ENCODE results near the gene RABAC1. TPM values are rescaled to one million over a fixed set of nuclear protein-coding genes. Genes with fewer than 3 reads are reported as not detected.

RABAC1 gene
- total and polyA plus RNA-seq, 9 of the 15 experiments (the other 6 are each of a cell fraction or from before 2014, with no cell fraction given) = 2.4 to 28.1 (median 9.3) TPM

GRCh38 chr19:41928754-41929535 lies 30.2 kb downstream of the RABAC1 start (continued):
- TF ChIP-seq CREB5 (CRISPR knock-in tag; IDR thresholded peaks at IDR 0.05) (no peak), ZNF124 (CRISPR knock-in tag; IDR thresholded peaks at IDR 0.05) (no peak), ZNF143 (CRISPR knock-in tag; IDR thresholded peaks at IDR 0.05) (no peak), HDAC6 (IDR thresholded peaks at IDR 0.05; ENCODE audit: low read depth, low read length) (no peak), POLR2H (tag; IDR thresholded peaks at IDR 0.05; ENCODE audit: low read depth) (no peak), MXD1 (CRISPR knock-in tag; IDR thresholded peaks at IDR 0.05; ENCODE audit: borderline replicate concordance, poor library complexity, severe bottlenecking) (no peak), TCF15 (CRISPR knock-in tag; IDR thresholded peaks at IDR 0.05) (no peak), ZNF778 (CRISPR knock-in tag; IDR thresholded peaks at IDR 0.05) (no peak), TAF1 (IDR thresholded peaks at IDR 0.05; ENCODE audit: control insufficient read depth, extremely low read depth, insufficient read depth, low read length, severe bottlenecking) (peak; percentile 33), MCM2 (IDR thresholded peaks at IDR 0.05; ENCODE audit: low read depth) (no peak), ETV5 (CRISPR knock-in tag; IDR thresholded peaks at IDR 0.05; ENCODE audit: low read depth) (no peak), CTCFL (IDR thresholded peaks at IDR 0.05; ENCODE audit: borderline replicate concordance, insufficient read depth, low read depth, low read length, poor library complexity, severe bottlenecking) (no peak), XRCC4 (IDR thresholded peaks at IDR 0.05; ENCODE audit: extremely low read depth, insufficient read depth, insufficient read length) (no peak), BRD4 (IDR thresholded peaks at IDR 0.05) (no peak), EWSR1 (IDR thresholded peaks at IDR 0.05; ENCODE audit: borderline replicate concordance, low read depth, partially characterized antibody) (no peak), SIRT6 (IDR thresholded peaks at IDR 0.05; ENCODE audit: low read depth, low read length) (no peak)
- TF ChIP-seq, protein P1, sequence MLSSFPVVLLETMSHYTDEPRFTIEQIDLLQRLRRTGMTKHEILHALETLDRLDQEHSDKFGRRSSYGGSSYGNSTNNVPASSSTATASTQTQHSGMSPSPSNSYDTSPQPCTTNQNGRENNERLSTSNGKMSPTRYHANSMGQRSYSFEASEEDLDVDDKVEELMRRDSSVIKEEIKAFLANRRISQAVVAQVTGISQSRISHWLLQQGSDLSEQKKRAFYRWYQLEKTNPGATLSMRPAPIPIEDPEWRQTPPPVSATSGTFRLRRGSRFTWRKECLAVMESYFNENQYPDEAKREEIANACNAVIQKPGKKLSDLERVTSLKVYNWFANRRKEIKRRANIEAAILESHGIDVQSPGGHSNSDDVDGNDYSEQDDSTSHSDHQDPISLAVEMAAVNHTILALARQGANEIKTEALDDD (IDR thresholded peaks at IDR 0.05) = no peak
- TF ChIP-seq, protein P2, sequence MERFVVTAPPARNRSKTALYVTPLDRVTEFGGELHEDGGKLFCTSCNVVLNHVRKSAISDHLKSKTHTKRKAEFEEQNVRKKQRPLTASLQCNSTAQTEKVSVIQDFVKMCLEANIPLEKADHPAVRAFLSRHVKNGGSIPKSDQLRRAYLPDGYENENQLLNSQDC (CRISPR knock-in tag; IDR thresholded peaks at IDR 0.05) = no peak
- TF ChIP-seq, protein P3, sequence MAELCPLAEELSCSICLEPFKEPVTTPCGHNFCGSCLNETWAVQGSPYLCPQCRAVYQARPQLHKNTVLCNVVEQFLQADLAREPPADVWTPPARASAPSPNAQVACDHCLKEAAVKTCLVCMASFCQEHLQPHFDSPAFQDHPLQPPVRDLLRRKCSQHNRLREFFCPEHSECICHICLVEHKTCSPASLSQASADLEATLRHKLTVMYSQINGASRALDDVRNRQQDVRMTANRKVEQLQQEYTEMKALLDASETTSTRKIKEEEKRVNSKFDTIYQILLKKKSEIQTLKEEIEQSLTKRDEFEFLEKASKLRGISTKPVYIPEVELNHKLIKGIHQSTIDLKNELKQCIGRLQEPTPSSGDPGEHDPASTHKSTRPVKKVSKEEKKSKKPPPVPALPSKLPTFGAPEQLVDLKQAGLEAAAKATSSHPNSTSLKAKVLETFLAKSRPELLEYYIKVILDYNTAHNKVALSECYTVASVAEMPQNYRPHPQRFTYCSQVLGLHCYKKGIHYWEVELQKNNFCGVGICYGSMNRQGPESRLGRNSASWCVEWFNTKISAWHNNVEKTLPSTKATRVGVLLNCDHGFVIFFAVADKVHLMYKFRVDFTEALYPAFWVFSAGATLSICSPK (IDR thresholded peaks at IDR 0.05; ENCODE audit: borderline replicate concordance) = peak; percentile 79; the same call in 1 of the 2 replicates
